ENCODE results near the gene OGFOD3. TPM values are rescaled to one million over a fixed set of nuclear protein-coding genes. Genes with fewer than 3 reads are reported as not detected.

The OGFOD3 gene
- total and polyA plus RNA-seq, 9 of the 15 experiments (the other 6 are each of a cell fraction or from before 2014, with no cell fraction given): 0.69 to 44.7 (median 18.9) TPM

GRCh38 chr17:82458179-82458884 lies 39.9 kb upstream of the OGFOD3 start, which contains the start of gene NARF (continued):
- no peak for TF ChIP-seq MECOM (CRISPR knock-in tag; IDR thresholded peaks at IDR 0.05)
- TF ChIP-seq SREBF2 (CRISPR knock-in tag; IDR thresholded peaks at IDR 0.05): no peak
- no peak for TF ChIP-seq ZKSCAN8 (CRISPR knock-in tag; IDR thresholded peaks at IDR 0.05)
- TF ChIP-seq TCF7 (IDR thresholded peaks at IDR 0.05; ENCODE audit: borderline replicate concordance): peak; percentile 30; the same call in 1 of the 2 replicates
- TF ChIP-seq RBM14 (IDR thresholded peaks at IDR 0.05; ENCODE audit: borderline replicate concordance, insufficient read depth, low read depth, low read length): 0 out of 2 replicates have a peak, but pooled peaks have one; percentile 46
- peak; percentile 81 for TF ChIP-seq ZBTB40 (IDR thresholded peaks at IDR 0.05)
- no peak for TF ChIP-seq ZBTB40 (CRISPR knock-in tag; IDR thresholded peaks at IDR 0.05)
- TF ChIP-seq ZNF778 (CRISPR knock-in tag; IDR thresholded peaks at IDR 0.05): no peak
- TF ChIP-seq L3MBTL2 (IDR thresholded peaks at IDR 0.05): peak; percentile 95
- no peak for TF ChIP-seq PHB2 (IDR thresholded peaks at IDR 0.05; ENCODE audit: low read depth)
- TF ChIP-seq E2F3 (CRISPR knock-in tag; IDR thresholded peaks at IDR 0.05): 0 out of 2 replicates have a peak, but pooled peaks have one; percentile 14
- no peak; the same call in 1 of the 2 replicates for TF ChIP-seq ZC3H4 (CRISPR knock-in tag; IDR thresholded peaks at IDR 0.05; ENCODE audit: borderline replicate concordance)
- peak; percentile 76; the same call in 1 of the 2 replicates for TF ChIP-seq ZNF583 (CRISPR knock-in tag; IDR thresholded peaks at IDR 0.05)
- TF ChIP-seq PRDM10 (IDR thresholded peaks at IDR 0.05; ENCODE audit: partially characterized antibody): peak; percentile 98
- TF ChIP-seq NR2C2 (CRISPR knock-in tag; IDR thresholded peaks at IDR 0.05): no peak
- TF ChIP-seq NR2C2 (tag; IDR thresholded peaks at IDR 0.05): peak; percentile 77; the same call in 1 of the 2 replicates
- no peak for TF ChIP-seq ZNF316 (IDR thresholded peaks at IDR 0.05)
